IMR-90 (cell line): ENCODE measurements around the gene MID1. TPM values are rescaled to one million over a fixed set of nuclear protein-coding genes. Genes with fewer than 3 reads are reported as not detected.

ENCODE experiments used
- ATAC-seq: fragments of 200-7000 bp; cut with Tn5 transposase; 2 replicates; pipeline ENCODE4 v1.9.1; 2020; ENCODE audit warnings: low read depth, mild to moderate bottlenecking, moderate library complexity
- BruUV-seq: library from RNA; stranded (reverse); fragments of 400-500 nt; replicated peaks from 2 replicates; lab custom pipeline; 2021; lab: Mats Ljungman, UMichigan
- CTCF ChIA-PET: fragments of 300-600 bp; formaldehyde crosslinking; extraction: SDS; loops from one replicate; lab custom pipeline; 2021; ENCODE audit warnings: antibody characterized with exemption; lab: Yijun Ruan, JAX
- POLR2A ChIA-PET: fragments of 300-600 bp; sonication (Branson Sonifier 250); formaldehyde crosslinking; loops from one replicate; lab custom pipeline; 2022; ENCODE audit warnings: antibody characterized with exemption; ENCODE audit not compliant: unreplicated experiment; lab: Charles Lee
- DNase-seq: peaks from one replicate; pipeline ENCODE4 v3.0.0; 2013
- H2AFZ ChIP-seq: replicated peaks from 2 replicates; pipeline ENCODE3; 2013; ENCODE audit warnings: low read length, mild to moderate bottlenecking; ENCODE audit not compliant: poor library complexity
- H2AK5ac ChIP-seq: 2 replicates; pipeline ENCODE4 v1.6.1; 2013; ENCODE audit warnings: low read depth, low read length, inconsistent platforms
- H2AK9ac ChIP-seq: replicated peaks from 2 replicates; pipeline ENCODE3; 2013; ENCODE audit warnings: mild to moderate bottlenecking, low read depth, low read length, moderate library complexity; ENCODE audit not compliant: poor library complexity
- H2BK120ac ChIP-seq: 2 replicates; pipeline ENCODE4 v1.6.1; 2013; ENCODE audit warnings: low read depth, low read length, inconsistent platforms
- H2BK15ac ChIP-seq: 3 replicates; pipeline ENCODE4 v1.6.1; 2013; ENCODE audit warnings: low read depth, low read length, inconsistent platforms
- H2BK20ac ChIP-seq: 2 replicates; pipeline ENCODE4 v1.6.1; 2013; ENCODE audit warnings: low read depth, mild to moderate bottlenecking, inconsistent platforms, low read length, moderate library complexity
- H2BK5ac ChIP-seq: 2 replicates; pipeline ENCODE4 v1.6.1; 2013; ENCODE audit warnings: mild to moderate bottlenecking, low read depth, low read length, inconsistent platforms; ENCODE audit not compliant: poor library complexity, severe bottlenecking
- H3K14ac ChIP-seq: replicated peaks from 2 replicates; pipeline ENCODE4 v1.6.1; 2013; ENCODE audit warnings: low read depth, low read length, inconsistent platforms
- H3K18ac ChIP-seq: 2 replicates; pipeline ENCODE4 v1.6.1; 2013; ENCODE audit warnings: low read depth, low read length, control low read depth
- H3K23ac ChIP-seq: 2 replicates; pipeline ENCODE4 v1.6.1; 2013; ENCODE audit warnings: low read depth, low read length, inconsistent platforms
- H3K27ac ChIP-seq: 2 replicates; pipeline ENCODE4 v1.5.1; 2013; ENCODE audit warnings: mild to moderate bottlenecking, control low read depth, low read length; ENCODE audit not compliant: insufficient read depth
- H3K27me3 ChIP-seq: 2 replicates; pipeline ENCODE4 v1.6.1; 2013; ENCODE audit warnings: low read length; ENCODE audit not compliant: control insufficient read depth, insufficient read depth
- H3K36me3 ChIP-seq: 2 replicates; pipeline ENCODE4 v1.6.1; 2013; ENCODE audit warnings: low read length, mixed read lengths; ENCODE audit not compliant: control insufficient read depth, insufficient read depth
- H3K4ac ChIP-seq: 2 replicates; pipeline ENCODE4 v1.6.1; 2013; ENCODE audit warnings: low read depth, low read length, inconsistent platforms
- H3K4me1 ChIP-seq: 2 replicates; pipeline ENCODE4 v1.6.1; 2013; ENCODE audit warnings: low read length, mixed read lengths; ENCODE audit not compliant: control insufficient read depth, insufficient read depth
- H3K4me2 ChIP-seq: 2 replicates; pipeline ENCODE4 v1.6.1; 2013; ENCODE audit warnings: low read depth, mild to moderate bottlenecking, control low read depth, low read length, moderate library complexity
- H3K4me3 ChIP-seq: 2 replicates; pipeline ENCODE4 v1.5.1; 2013; ENCODE audit warnings: low read depth, mild to moderate bottlenecking, control low read depth, low read length, moderate library complexity; ENCODE audit not compliant: insufficient read depth
- H3K56ac ChIP-seq: 2 replicates; pipeline ENCODE4 v1.6.1; 2013; ENCODE audit warnings: low read length, inconsistent platforms; ENCODE audit not compliant: insufficient read depth; ENCODE audit errors: extremely low read depth
- H3K79me1 ChIP-seq, 2 experiments: 2 replicates each; pipeline ENCODE4 v1.6.1; 2013; ENCODE audit warnings: low read length in 2 of 2, inconsistent platforms in 1 of 2, low read depth in 1 of 2
- H3K9ac ChIP-seq: 2 replicates; pipeline ENCODE4 v1.6.1; 2013; ENCODE audit warnings: low read depth, low read length, control low read depth
- H3K9me1 ChIP-seq: 2 replicates; pipeline ENCODE4 v1.6.1; 2013; ENCODE audit warnings: low read length, inconsistent platforms; ENCODE audit not compliant: insufficient read depth
- H3K9me3 ChIP-seq: 2 replicates; pipeline ENCODE4 v1.6.1; 2013; ENCODE audit warnings: low read length; ENCODE audit not compliant: control insufficient read depth, insufficient read depth
- H4K20me1 ChIP-seq: 2 replicates; pipeline ENCODE4 v1.6.1; 2013; ENCODE audit warnings: low read length, inconsistent platforms; ENCODE audit not compliant: insufficient read depth
- H4K5ac ChIP-seq: 2 replicates; pipeline ENCODE4 v1.6.1; 2013; ENCODE audit warnings: mild to moderate bottlenecking, low read depth, low read length, control low read depth
- H4K8ac ChIP-seq, 2 experiments: 2 replicates each; pipeline ENCODE4 v1.6.1; 2013; ENCODE audit warnings: low read depth in 2 of 2, low read length in 2 of 2, control low read depth in 1 of 2, inconsistent platforms in 1 of 2
- H4K91ac ChIP-seq: 2 replicates; pipeline ENCODE4 v1.6.1; 2013; ENCODE audit warnings: low read depth, low read length, inconsistent platforms; ENCODE audit not compliant: insufficient read depth
- BHLHE40 ChIP-seq: fragments of 150-350 bp; IDR thresholded peaks from 2 replicates; pipeline ENCODE4 v1.6.1; 2016; ENCODE audit warnings: mild to moderate bottlenecking, low read depth, low read length
- CEBPB ChIP-seq: IDR thresholded peaks from 2 replicates; pipeline ENCODE4 v1.6.1; 2012; ENCODE audit warnings: low read depth, low read length, improper control_type of control experiment
- CHD1 ChIP-seq: IDR thresholded peaks from 2 replicates; pipeline ENCODE4 v1.6.1; 2012; ENCODE audit warnings: low read depth, low read length, improper control_type of control experiment
- CTCF ChIP-seq: conservative IDR thresholded peaks from 2 replicates; pipeline ENCODE4 v1.5.1; 2012; ENCODE audit warnings: mild to moderate bottlenecking, low read depth, low read length, improper control_type of control experiment
- ELK1 ChIP-seq: fragments of 150-350 bp; IDR thresholded peaks from 2 replicates; pipeline ENCODE4 v1.6.1; 2016; ENCODE audit warnings: low read depth, mild to moderate bottlenecking, low read length, moderate library complexity, borderline replicate concordance
- FOS ChIP-seq: fragments of 150-350 bp; IDR thresholded peaks from 2 replicates; pipeline ENCODE4 v1.6.1; 2016; ENCODE audit warnings: low read depth, low read length
- MAFK ChIP-seq: IDR thresholded peaks from 2 replicates; pipeline ENCODE4 v1.6.1; 2012; ENCODE audit warnings: low read depth, low read length, improper control_type of control experiment
- MAZ ChIP-seq: IDR thresholded peaks from 2 replicates; pipeline ENCODE4 v1.6.1; 2012; ENCODE audit warnings: low read depth, mild to moderate bottlenecking, low read length, improper control_type of control experiment, moderate library complexity, borderline replicate concordance
- MXI1 ChIP-seq: IDR thresholded peaks from 2 replicates; pipeline ENCODE4 v1.6.1; 2012; ENCODE audit warnings: low read depth, mild to moderate bottlenecking, low read length, moderate library complexity, borderline replicate concordance
- NFE2L2 ChIP-seq: fragments of 150-350 bp; IDR thresholded peaks from 2 replicates; pipeline ENCODE4 v1.6.1; 2016; ENCODE audit warnings: low read depth, mild to moderate bottlenecking, low read length
- POLR2A ChIP-seq: IDR thresholded peaks from 2 replicates; pipeline ENCODE4 v1.6.1; 2012; ENCODE audit warnings: mild to moderate bottlenecking, low read depth, low read length
- RAD21 ChIP-seq: IDR thresholded peaks from 2 replicates; pipeline ENCODE4 v1.6.1; 2012; ENCODE audit warnings: low read length, improper control_type of control experiment
- RCOR1 ChIP-seq: IDR thresholded peaks from 2 replicates; pipeline ENCODE4 v1.6.1; 2012; ENCODE audit warnings: mild to moderate bottlenecking, low read length, improper control_type of control experiment; ENCODE audit not compliant: insufficient replicate concordance
- RFX5 ChIP-seq: IDR thresholded peaks from 2 replicates; pipeline ENCODE4 v1.8.0; 2012; ENCODE audit warnings: low read depth, mild to moderate bottlenecking, low read length, moderate library complexity
- SMC3 ChIP-seq: fragments of 150-350 bp; IDR thresholded peaks from 2 replicates; pipeline ENCODE4 v1.6.1; 2016; ENCODE audit warnings: low read depth, mild to moderate bottlenecking, antibody characterized with exemption, low read length, moderate library complexity
- USF2 ChIP-seq: fragments of 150-350 bp; IDR thresholded peaks from 2 replicates; pipeline ENCODE4 v1.6.1; 2017; ENCODE audit warnings: mild to moderate bottlenecking, antibody characterized with exemption, low read length, low read depth
- WGBS, 2 experiments: methylation state at CpG; one replicate each; pipeline versions ENCODE4 v1.1.5 to v1.1.7; 2013; ENCODE audit warnings: missing lambda C conversion rate in 2 of 2; ENCODE audit not compliant: insufficient read length in 1 of 2; ENCODE audit errors: extremely low coverage in 2 of 2; 5-methylcytosine and 5-hydroxymethylcytosine counted together
- dilution Hi-C: fragments of 300-500 bp; cut with HindIII; formaldehyde crosslinking; loops from one replicate; pipeline ENCODE4 v1.14.3; 2018; ENCODE audit warnings: low sequenced_read_pairs; ENCODE audit not compliant: unreplicated experiment
- in situ Hi-C: fragments of 300-500 bp; cut with MboI; formaldehyde crosslinking; loops from 3 replicates; pipeline ENCODE4 v1.14.3; 2019; ENCODE audit warnings: low sequenced_read_pairs, inconsistent platforms, mixed read lengths
- intact Hi-C: fragments of 100-400 bp; cut with micrococcal nuclease; formaldehyde crosslinking; loops from 2 replicates; pipeline ENCODE4 v1.10.0; 2022
- polyA plus RNA-seq, 3 experiments: library from polyadenylated mRNA; depleted of rRNA; stranded (reverse); fragments of >200 nt; gene quantifications; 2 replicates each; pipeline ENCODE4 v1.2.3, GENCODE V29; 2012; ENCODE audit warnings: low replicate concordance in 1 of 3
- total RNA-seq: library from RNA; depleted of rRNA; stranded (reverse); fragments of >200 nt; gene quantifications from 2 replicates; pipeline ENCODE4 v1.2.3, GENCODE V29; 2012

The MID1 gene
- total and polyA plus RNA-seq, 2 of the 4 experiments (the other 2 are of a cell fraction), result 37.2 to 106 TPM

DNA sequence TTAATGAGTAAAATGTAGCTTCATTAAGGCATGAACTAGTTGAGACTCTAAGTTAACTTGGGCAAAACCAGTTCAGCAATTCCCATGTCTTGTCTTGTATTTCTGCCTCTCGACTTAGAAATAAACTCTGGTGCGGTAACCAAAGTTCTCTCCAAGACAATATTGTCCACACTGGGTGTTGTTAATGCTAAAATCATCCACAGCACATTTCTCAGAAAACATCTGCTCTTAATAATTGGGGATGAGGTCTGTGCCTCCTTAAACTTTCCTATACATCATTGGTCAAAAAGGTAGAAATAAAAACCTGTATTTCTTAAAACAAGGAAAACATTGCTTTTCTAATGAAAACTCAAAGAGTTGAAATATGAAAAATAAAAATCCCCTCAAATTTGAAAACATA is 32.9 kb upstream of the MID1 start:
- no peaks in the 10 kb centered on the region for H3K79me1 ChIP-seq
- H3K4me3 ChIP-seq, result no peak overlapping the region
- H2BK120ac ChIP-seq, result no peak overlapping the region
- peaks cover 2% of the 10 kb centered on the region; the same call in 1 of the 2 replicates for H3K9me3 ChIP-seq
- H3K27me3 ChIP-seq, result no peaks in the 10 kb centered on the region
- H4K8ac ChIP-seq, result no peak overlapping the region
- no peak overlapping the region for H2AK9ac ChIP-seq
- no peak overlapping the region for H2BK5ac ChIP-seq
- H2BK20ac ChIP-seq, result no peak overlapping the region
- H3K56ac ChIP-seq, result no peak overlapping the region
- H3K18ac ChIP-seq, result no peak overlapping the region
- no peaks in the 10 kb centered on the region for H4K20me1 ChIP-seq
- ChIA-PET POLR2A (no interaction called here), CTCF (interaction anchor here (0.9 kb wide), 1 partner anchor 444 kb away, joined by 5 read pairs; no protein-coding TSS in a partner anchor)
- WGBS, 2 experiments, result no CpG with 5 or more reads among the region's 2 CpGs
- H3K23ac ChIP-seq, result no peak overlapping the region
- H4K5ac ChIP-seq, result no peak overlapping the region
- no peaks in the 10 kb centered on the region for H3K4me1 ChIP-seq
- no peaks in the 10 kb centered on the region for H3K36me3 ChIP-seq
- no TSS peak for BruUV-seq
- no peak overlapping the region for H2AFZ ChIP-seq
- TF ChIP-seq MAZ (no peak), RCOR1 (no peak), MAFK (no peak), RFX5 (no peak), CHD1 (no peak), CEBPB (no peak), NFE2L2 (no peak), RAD21 (no peak), BHLHE40 (no peak), MXI1 (no peak), POLR2A (no peak), USF2 (no peak), CTCF (no peak), SMC3 (no peak), FOS (no peak), ELK1 (no peak)
- no peak overlapping the region for H4K91ac ChIP-seq
- no peak overlapping the region for H3K9ac ChIP-seq
- H2BK15ac ChIP-seq, result no peak overlapping the region
- intact Hi-C loops (no loop called here), dilution Hi-C loops (no loop called here), in situ Hi-C loops (no loop called here)
- no peaks in the 10 kb centered on the region for H3K9me1 ChIP-seq
- no peak overlapping the region for H3K14ac ChIP-seq
- H2AK5ac ChIP-seq, result no peak overlapping the region
- DNase-seq (no peak), ATAC-seq (no peak)
- no peak overlapping the region for H3K4ac ChIP-seq
- H3K27ac ChIP-seq, result no peak overlapping the region
- no peak overlapping the region for H3K4me2 ChIP-seq
